ENCODE results near the gene FFAR3. TPM values are rescaled to one million over a fixed set of nuclear protein-coding genes. Genes with fewer than 3 reads are reported as not detected.
"Not testable (repeated sequence)": the region's sequence is repeated elsewhere in the genome, so short reads cannot be mapped to it uniquely, and the experiment has no call there.

Gene FFAR3
- total RNA-seq, 1 donor from 2014 or later = not detected

GRCh38 chr19:35353635-35354034, 4.6 kb upstream of the FFAR3 start:
- Histone ChIP-seq H3K4me3 (ENCODE audit: low read depth, low read length) (no peak overlapping the region), H3K27me3 (ENCODE audit: control insufficient read depth, insufficient read depth, low read length) (peaks cover 2% of the 10 kb centered on the region), H3K36me3 (ENCODE audit: control insufficient read depth, insufficient read depth, low read length) (no peaks in the 10 kb centered on the region)
- FAIRE-seq (no peak), DNase-seq (ENCODE audit: low read depth) (no peak)
- no peak for TF ChIP-seq CTCF (IDR thresholded peaks at IDR 0.05; ENCODE audit: insufficient read depth, low read length, severe bottlenecking)

DNA sequence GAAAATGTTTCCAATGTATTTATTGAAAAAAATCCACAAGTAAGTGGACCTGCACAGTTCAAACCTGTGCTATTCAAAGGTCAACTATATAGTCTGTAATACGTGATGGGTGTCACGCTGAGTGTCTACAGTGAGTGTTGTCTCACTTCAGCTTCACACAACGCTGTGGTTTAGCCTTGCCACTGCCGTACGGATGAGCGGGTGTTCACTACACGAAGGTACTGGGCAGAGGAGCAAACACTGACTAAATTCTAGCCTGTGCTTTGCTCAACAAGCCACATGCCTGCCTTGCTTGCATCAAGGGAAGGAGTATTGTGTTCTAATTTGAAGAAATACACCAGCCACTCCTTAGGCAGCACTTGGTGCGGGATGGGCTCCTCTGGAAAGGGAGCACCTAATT, 3.4 kb upstream of the FFAR3 start:
- Histone ChIP-seq H3K27me3 (ENCODE audit: control insufficient read depth, insufficient read depth, low read length) (peaks cover 2% of the 10 kb centered on the region), H3K4me3 (ENCODE audit: low read depth, low read length) (no peak overlapping the region), H3K36me3 (ENCODE audit: control insufficient read depth, insufficient read depth, low read length) (no peaks in the 10 kb centered on the region)
- no peak for DNase-seq (ENCODE audit: low read depth)
- no peak for TF ChIP-seq CTCF (IDR thresholded peaks at IDR 0.05; ENCODE audit: insufficient read depth, low read length, severe bottlenecking)
- FAIRE-seq = no peak

DNA sequence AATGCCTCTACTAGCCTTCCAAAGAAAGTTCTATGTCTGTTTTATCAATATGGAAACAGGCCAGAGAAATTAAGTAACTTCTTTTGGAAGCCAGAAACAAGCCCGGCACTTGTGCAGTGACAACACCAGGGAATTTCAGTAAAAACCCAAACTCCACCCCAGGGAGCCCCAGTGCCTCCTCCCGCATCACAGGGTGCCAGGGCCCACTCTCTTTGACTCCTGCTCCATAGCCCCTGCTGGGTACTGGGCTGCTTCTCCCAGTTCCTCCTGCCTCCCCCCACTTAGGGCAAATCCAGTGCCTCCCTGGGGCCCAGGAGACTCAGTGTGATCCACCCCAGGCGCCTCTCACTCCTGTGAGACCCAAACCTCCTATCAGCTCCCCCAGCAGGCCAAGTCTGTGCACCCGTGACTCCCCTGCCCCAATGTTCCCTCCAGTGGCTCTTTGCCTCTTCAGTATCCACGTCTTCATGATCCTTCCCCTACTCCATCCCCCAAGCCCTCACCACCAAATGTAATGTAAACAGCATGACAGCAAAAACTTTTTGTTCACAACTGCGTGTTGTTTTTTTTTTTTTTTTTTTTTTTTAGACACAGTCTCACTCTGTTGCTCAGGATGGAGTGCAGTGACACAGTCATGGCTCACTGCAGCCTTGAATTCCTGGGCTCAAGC, 2.3 kb upstream of the FFAR3 start:
- Histone ChIP-seq H3K36me3 (ENCODE audit: control insufficient read depth, insufficient read depth, low read length) (no peaks in the 10 kb centered on the region), H3K4me3 (ENCODE audit: low read depth, low read length) (no peak overlapping the region), H3K27me3 (ENCODE audit: control insufficient read depth, insufficient read depth, low read length) (peaks cover 2% of the 10 kb centered on the region)
- TF ChIP-seq CTCF (IDR thresholded peaks at IDR 0.05; ENCODE audit: insufficient read depth, low read length, severe bottlenecking) = no peak
- DNase-seq (ENCODE audit: low read depth) = no peak
- no peak for FAIRE-seq

DNA sequence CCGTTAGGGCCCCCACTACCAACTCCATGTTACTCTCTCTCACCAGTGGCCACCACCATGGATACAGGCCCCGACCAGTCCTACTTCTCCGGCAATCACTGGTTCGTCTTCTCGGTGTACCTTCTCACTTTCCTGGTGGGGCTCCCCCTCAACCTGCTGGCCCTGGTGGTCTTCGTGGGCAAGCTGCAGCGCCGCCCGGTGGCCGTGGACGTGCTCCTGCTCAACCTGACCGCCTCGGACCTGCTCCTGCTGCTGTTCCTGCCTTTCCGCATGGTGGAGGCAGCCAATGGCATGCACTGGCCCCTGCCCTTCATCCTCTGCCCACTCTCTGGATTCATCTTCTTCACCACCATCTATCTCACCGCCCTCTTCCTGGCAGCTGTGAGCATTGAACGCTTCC, 574 bp downstream of the FFAR3 start:
- H3K36me3 ChIP-seq (ENCODE audit: control insufficient read depth, insufficient read depth, low read length); DNase-seq (ENCODE audit: low read depth); H3K4me3 ChIP-seq (ENCODE audit: low read depth, low read length); H3K27me3 ChIP-seq (ENCODE audit: control insufficient read depth, insufficient read depth, low read length): not testable (repeated sequence)
- peak; percentile 92 for FAIRE-seq

- not testable (repeated sequence) for DNase-seq (ENCODE audit: low read depth); H3K36me3 ChIP-seq (ENCODE audit: control insufficient read depth, insufficient read depth, low read length); H3K27me3 ChIP-seq (ENCODE audit: control insufficient read depth, insufficient read depth, low read length); H3K4me3 ChIP-seq (ENCODE audit: low read depth, low read length)
- FAIRE-seq = peak; percentile 89
Observed at GRCh38 chr19:35359395-35359794, 1.1 kb downstream of the FFAR3 start.

- H3K4me3 ChIP-seq (ENCODE audit: low read depth, low read length); DNase-seq (ENCODE audit: low read depth); H3K27me3 ChIP-seq (ENCODE audit: control insufficient read depth, insufficient read depth, low read length); H3K36me3 ChIP-seq (ENCODE audit: control insufficient read depth, insufficient read depth, low read length); FAIRE-seq: not testable (repeated sequence)
Observed at GRCh38 chr19:35360081-35360480, 1.8 kb downstream of the FFAR3 start.

DNA sequence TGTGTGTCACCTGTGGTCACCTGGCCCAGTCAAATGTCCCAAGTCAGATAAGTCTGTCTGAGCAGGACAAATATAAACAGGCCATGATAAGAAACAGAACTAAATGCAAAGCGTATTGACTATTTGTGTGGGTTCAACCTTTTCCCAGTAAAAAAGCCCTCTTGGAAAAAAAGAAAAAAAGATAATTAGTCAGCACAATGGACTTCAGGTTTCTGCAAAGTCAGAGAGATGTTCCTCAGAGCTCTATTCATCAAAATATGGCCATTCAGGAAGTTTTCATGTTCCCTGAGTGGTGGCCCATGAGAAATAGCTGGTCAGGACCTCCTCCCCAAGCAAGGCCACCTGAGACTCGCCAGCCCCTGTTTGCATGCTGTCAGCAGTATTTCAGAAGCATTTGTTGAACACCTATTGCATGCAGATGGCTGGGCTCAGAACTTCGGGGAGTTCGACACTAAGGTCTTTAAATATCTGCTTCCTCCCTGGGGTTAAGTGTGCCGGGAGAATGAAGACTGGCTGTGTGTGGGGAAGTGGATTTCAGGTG, 2.7 kb downstream of the FFAR3 start:
- DNase-seq (ENCODE audit: low read depth) (no peak), FAIRE-seq (no peak)
- H3K4me3 ChIP-seq (ENCODE audit: low read depth, low read length) = no peak overlapping the region

More for the DNA sequence above, 2.7 kb downstream of the FFAR3 start:
- TF ChIP-seq CTCF (IDR thresholded peaks at IDR 0.05; ENCODE audit: insufficient read depth, low read length, severe bottlenecking) = no peak
- H3K27me3 ChIP-seq (ENCODE audit: control insufficient read depth, insufficient read depth, low read length) = peaks cover 2% of the 10 kb centered on the region
- no peaks in the 10 kb centered on the region for H3K36me3 ChIP-seq (ENCODE audit: control insufficient read depth, insufficient read depth, low read length)
